Fibroblast of mammary gland (primary cell): ENCODE data around the gene CTDNEP1.
"Not testable (repeated sequence)": the region's sequence is repeated elsewhere in the genome, so short reads cannot be mapped to it uniquely, and the experiment has no call there.

Source experiments
- DNase-seq: peaks from one replicate; pipeline ENCODE4 v3.0.0-alpha.2; 2010; ENCODE audit warnings: low read depth
- H3K4me3 ChIP-seq: 2 replicates; pipeline ENCODE4 v1.5.1; 2011; ENCODE audit warnings: low read depth, mild to moderate bottlenecking, low read length, moderate library complexity; ENCODE audit not compliant: control insufficient read depth
- TF ChIP-seq, protein P1 (sequence below): conservative IDR thresholded peaks from 2 replicates; pipeline ENCODE4 v1.5.1; 2011; ENCODE audit warnings: low read depth, low read length, inconsistent platforms; ENCODE audit not compliant: control insufficient read depth, insufficient read depth

Gene CTDNEP1

DNA sequence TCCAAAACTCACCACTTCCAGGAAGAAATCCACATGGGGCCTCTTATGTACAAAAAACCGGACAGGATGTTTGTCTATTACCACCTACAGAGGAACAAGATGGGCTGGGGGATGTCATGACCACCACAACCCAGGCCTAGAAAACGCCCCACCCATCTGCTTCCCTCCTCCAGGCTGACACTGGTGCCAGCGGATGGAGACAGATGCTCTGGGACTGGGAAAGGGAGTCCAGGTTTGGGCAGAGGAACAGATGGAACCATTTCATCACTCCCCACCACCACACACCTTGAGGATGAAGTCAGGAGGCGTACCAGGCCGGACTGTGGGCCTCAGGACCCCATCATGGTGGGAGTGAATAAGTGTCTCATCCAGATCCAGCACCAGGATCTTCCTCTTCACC, 4.8 kb downstream of the CTDNEP1 start:
- no peak for DNase-seq
- no peak overlapping the region for H3K4me3 ChIP-seq
- TF ChIP-seq, protein P1, sequence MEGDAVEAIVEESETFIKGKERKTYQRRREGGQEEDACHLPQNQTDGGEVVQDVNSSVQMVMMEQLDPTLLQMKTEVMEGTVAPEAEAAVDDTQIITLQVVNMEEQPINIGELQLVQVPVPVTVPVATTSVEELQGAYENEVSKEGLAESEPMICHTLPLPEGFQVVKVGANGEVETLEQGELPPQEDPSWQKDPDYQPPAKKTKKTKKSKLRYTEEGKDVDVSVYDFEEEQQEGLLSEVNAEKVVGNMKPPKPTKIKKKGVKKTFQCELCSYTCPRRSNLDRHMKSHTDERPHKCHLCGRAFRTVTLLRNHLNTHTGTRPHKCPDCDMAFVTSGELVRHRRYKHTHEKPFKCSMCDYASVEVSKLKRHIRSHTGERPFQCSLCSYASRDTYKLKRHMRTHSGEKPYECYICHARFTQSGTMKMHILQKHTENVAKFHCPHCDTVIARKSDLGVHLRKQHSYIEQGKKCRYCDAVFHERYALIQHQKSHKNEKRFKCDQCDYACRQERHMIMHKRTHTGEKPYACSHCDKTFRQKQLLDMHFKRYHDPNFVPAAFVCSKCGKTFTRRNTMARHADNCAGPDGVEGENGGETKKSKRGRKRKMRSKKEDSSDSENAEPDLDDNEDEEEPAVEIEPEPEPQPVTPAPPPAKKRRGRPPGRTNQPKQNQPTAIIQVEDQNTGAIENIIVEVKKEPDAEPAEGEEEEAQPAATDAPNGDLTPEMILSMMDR: no peak

DNA sequence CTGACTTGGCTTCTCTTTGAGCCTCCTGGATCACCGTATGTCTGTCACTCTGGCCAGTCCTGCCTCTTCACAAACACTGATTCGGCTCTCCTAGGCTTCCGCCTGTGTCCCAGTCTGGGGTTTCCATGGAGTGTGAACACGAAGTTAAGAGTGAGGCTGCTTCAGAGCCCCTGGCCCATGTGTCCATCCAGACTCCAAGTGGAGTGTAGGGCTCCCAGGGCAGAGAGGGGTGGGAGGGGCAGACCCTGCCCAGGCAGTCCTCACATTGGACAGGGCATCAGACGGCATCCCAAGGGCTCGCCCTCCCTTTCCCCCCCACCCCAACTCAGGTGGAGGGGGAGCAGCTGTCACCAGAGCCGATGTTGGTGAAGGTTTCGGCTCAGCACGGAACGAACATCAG, 7.7 kb downstream of the CTDNEP1 start:
- H3K4me3 ChIP-seq: not testable (repeated sequence)

DNA sequence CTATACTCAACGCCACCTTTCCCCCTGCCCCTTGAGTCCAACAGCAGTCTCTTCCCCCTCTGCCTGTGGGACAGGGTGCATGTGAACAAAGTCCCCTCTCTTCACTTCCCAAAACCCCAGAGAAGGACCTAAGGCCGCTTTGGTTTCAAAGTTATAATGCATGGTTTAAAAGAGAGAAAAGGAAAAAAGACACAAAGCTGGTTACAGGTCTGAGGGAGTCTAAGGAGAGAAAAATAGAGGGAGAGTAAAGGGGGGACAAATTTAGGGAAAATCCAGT, 8.1 kb downstream of the CTDNEP1 start:
- H3K4me3 ChIP-seq: peak overlapping the region; percentile 74
- DNase-seq: no peak

More for the DNA sequence above, 7.7 kb downstream of the CTDNEP1 start:
- DNase-seq: not testable (repeated sequence)

DNA sequence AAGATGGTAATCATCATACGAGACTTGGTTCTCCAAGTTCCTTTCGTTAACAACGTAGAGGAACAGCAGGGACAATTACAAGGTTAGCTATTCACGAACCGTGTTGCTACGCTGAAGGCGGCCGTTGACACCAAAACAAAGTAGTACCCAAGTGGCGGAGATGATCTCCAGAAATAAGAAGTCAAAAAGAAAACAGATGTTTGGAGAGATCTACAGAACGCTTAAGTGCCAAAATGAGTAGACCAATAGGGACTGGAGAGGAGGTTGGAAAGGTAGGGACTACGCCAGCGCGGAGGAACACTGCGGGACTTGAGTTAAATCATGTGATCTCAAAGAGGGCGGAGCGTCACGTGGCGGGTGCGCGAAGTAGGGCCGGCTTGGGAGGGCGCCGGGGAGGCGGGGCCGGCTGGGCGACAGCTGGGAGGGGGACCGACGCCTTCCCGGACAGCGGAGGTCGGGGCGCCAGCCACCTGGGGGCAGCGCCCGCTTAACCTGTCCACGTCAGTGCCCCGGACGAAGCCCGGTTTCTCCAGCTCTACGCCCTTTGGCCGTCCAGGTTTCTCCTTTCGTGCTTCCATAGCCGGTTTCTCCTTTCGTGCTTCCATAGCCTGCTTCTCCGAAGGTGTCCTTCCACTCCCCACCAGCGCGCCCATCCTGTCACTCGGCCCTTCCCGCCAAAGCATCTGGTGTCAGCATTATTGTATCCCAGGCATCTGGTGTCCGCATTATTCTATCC, 8.6 kb downstream of the CTDNEP1 start:
- H3K4me3 ChIP-seq: peak overlapping the region; percentile 74
- TF ChIP-seq, protein P1: no peak
- DNase-seq: peak; percentile 95

More for the DNA sequence above, 8.1 kb downstream of the CTDNEP1 start:
- TF ChIP-seq, protein P1: no peak

DNA sequence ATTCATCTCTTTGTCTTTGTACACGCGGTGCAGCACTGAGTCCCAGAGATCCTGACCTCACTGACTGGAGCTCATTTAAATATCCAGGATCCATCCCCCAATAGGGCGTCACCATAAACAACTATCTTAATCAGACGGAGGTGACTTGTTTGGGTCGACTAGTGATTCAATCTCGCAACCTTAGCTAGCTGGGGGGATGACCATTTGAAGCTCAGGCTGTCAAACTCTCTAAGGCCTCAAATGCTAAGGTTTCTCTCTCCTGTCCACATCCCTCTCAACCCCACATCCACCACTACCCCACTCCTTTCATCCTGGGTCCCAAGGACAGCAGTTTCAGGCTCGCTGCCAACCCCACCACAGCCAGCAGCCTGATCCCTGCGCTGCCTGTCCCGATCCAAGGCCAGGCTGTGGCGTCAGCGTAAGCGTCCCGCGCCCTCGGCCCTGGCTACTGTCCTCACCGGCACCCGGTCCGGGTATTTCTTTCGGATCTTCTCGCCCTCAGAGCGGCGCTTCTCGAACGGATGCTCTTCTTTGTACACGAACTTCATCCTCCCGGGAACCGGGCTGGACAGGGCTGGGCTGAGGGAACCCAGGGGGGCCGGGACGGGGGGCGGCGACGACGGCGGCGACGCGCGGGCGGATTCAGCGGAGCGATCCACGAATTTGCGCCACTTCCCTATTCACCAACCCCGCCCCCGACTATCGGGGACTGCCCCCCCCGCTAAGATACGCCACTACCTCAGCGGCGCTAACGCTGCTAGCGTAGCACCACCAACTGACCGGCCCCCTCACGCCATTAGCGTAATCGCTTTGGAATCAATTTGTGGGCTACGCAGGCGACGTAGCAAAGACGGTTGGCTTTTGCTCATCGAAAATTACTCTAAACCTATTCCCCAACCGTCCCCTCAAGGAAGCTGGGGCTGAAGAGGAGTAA, 9.5 kb downstream of the CTDNEP1 start, which contains the start of gene GABARAP:
Gene GABARAP, minus strand, starts transcription at position 667 of the 934 bp plus-strand sequence. Its CDS starts 119 bp downstream, at position 548.
- TF ChIP-seq, protein P1: no peak
- DNase-seq: peak; percentile 90
- peak within 1 kb of the TSS; percentile 74 for H3K4me3 ChIP-seq

DNA sequence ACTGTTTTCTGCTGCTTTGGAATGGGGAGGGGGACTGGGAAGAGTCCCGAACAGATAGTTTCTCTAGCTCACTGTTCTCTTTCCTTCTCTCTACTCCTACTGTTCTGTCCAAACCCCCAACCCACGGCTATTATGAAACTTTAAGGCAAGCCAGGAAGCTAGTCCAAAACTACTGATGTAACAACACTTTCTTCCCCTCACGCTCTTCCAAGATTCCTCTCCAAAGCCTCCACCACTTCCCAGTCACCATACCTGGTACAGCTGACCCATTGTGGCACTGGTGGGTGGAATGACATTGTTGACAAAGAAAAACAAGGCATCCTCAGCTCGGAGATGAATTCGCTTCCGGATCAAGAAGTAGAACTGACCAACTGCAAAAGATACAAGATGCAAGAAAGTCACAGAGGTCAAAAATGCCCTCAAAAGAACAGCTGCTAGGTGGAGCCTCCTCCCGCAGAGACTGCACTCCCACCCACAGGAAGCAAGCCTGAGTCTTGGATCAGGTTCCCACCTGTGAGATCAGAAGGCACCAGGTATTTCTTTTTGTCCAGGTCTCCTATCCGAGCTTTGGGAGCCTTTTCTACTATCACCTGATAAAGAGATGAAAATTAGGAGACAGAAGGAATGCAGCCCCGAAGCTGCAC, 10.3 kb downstream of the CTDNEP1 start:
- TF ChIP-seq, protein P1: no peak
- DNase-seq: no peak
- H3K4me3 ChIP-seq: peak overlapping the region; percentile 74
